ENCODE measurements around the gene MAPKAPK3. TPM values are rescaled to one million over a fixed set of nuclear protein-coding genes. Genes with fewer than 3 reads are reported as not detected.

The MAPKAPK3 gene
- total RNA-seq, 1 experiment from 2014 or later, result 88.2 TPM

- peak; percentile 83 to 96 for DNase-seq
- peak overlapping the region; percentile 65 for H3K4me2 ChIP-seq
- H3K27ac ChIP-seq, result peak overlapping the region; percentile 73
- no TSS peak for BruUV-seq (replicated peaks)
- CTCF ChIA-PET, result interaction anchor here (0.5 to 1.7 kb wide), 6 partner anchors 10 to 758 kb away, joined by 3 to 7 read pairs (median 3); partner anchors contain the start of gene MANF
- intact Hi-C loops (cut with micrococcal nuclease; ENCODE audit: unreplicated experiment), result loop anchor here (1.0 to 2.0 kb wide), 2 partner anchors 25 to 43 kb away; no protein-coding TSS in a partner anchor
- H3K4me1 ChIP-seq (replicated peaks; ENCODE audit: insufficient read depth), result peaks cover 83% of the 10 kb centered on the region
- H3K9me2 ChIP-seq (ENCODE audit: insufficient read depth), result no peaks in the 10 kb centered on the region
- TF ChIP-seq CTCF (conservative IDR thresholded peaks at IDR 0.05), result peak; percentile 64
- TF ChIP-seq EZH2 (IDR thresholded peaks at IDR 0.05; ENCODE audit: low read depth), result no peak
- H3K79me2 ChIP-seq (ENCODE audit: low read depth), result peaks cover 83% of the 10 kb centered on the region
- no peaks in the 10 kb centered on the region for H3K27me3 ChIP-seq (ENCODE audit: insufficient read depth, low read depth)
- H3K9me3 ChIP-seq (ENCODE audit: insufficient read depth, low read depth), result no peaks in the 10 kb centered on the region
- H3K4me3 ChIP-seq, result peak overlapping the region; percentile 19; the same call in 1 of the 2 replicates
- H2AFZ ChIP-seq, result no peak overlapping the region
- H3F3A ChIP-seq (ENCODE audit: insufficient read depth, low read depth), result peaks cover 34% of the 10 kb centered on the region
- H4K20me1 ChIP-seq (ENCODE audit: insufficient read depth), result no peaks in the 10 kb centered on the region
- POLR2A ChIA-PET (ENCODE audit: unreplicated experiment), result interaction anchor here (0.5 kb wide), 3 partner anchors 303 to 735 kb away, joined by 7 to 9 read pairs (median 8); partner anchors contain the start of genes HYAL3 and NAA80
- no peaks in the 10 kb centered on the region for H3K36me3 ChIP-seq (ENCODE audit: low read depth)
Observed at GRCh38 chr3:50627407-50628051, 10.6 kb downstream of the MAPKAPK3 start.

- Histone ChIP-seq H3K27ac (0 out of 2 replicates have a peak overlapping the region, but pooled peaks have one; percentile 73), H3K9me3 (ENCODE audit: insufficient read depth, low read depth) (no peaks in the 10 kb centered on the region), H2AFZ (no peak overlapping the region), H3F3A (ENCODE audit: insufficient read depth, low read depth) (peaks cover 39% of the 10 kb centered on the region), H3K27me3 (ENCODE audit: insufficient read depth, low read depth) (no peaks in the 10 kb centered on the region), H3K79me2 (ENCODE audit: low read depth) (peaks cover 79% of the 10 kb centered on the region), H3K36me3 (ENCODE audit: low read depth) (no peaks in the 10 kb centered on the region), H4K20me1 (ENCODE audit: insufficient read depth) (no peaks in the 10 kb centered on the region), H3K4me1 (replicated peaks; ENCODE audit: insufficient read depth) (peaks cover 92% of the 10 kb centered on the region), H3K4me3 (no peak overlapping the region), H3K4me2 (0 out of 2 replicates have a peak overlapping the region, but pooled peaks have one; percentile 65), H3K9me2 (ENCODE audit: insufficient read depth) (no peaks in the 10 kb centered on the region)
- POLR2A ChIA-PET (ENCODE audit: unreplicated experiment), result no interaction called here
- no peak for DNase-seq
- TF ChIP-seq CTCF (conservative IDR thresholded peaks at IDR 0.05), result no peak
- no peak for TF ChIP-seq EZH2 (IDR thresholded peaks at IDR 0.05; ENCODE audit: low read depth)
- intact Hi-C loops (cut with micrococcal nuclease; ENCODE audit: unreplicated experiment), result no loop called here
- no TSS peak for BruUV-seq (replicated peaks)
- CTCF ChIA-PET, result interaction anchor here (0.6 to 1.7 kb wide), 4 partner anchors 24 to 266 kb away, joined by 3 to 7 read pairs (median 3); no protein-coding TSS in a partner anchor
Observed at GRCh38 chr3:50628601-50629000, 11.7 kb downstream of the MAPKAPK3 start.

DNA sequence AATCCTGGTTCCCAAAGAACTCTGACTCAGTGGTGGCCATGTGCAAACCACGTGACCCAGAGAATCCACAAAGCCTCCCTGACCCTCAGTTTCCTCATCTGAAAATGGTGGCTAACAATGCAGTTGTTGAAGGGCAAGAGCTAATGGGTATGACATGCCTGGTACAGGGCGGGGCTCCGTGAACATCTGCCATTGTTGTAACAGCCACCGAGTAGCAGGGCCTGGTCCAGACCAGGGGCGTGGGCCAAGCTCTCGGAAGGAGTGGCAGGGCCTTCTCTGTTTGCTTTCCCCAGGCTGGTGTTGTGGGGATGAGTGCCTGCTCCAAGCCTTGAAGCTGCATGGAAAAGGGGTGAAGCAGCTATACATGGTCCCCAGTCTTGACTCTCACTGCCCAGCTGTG lies 13.4 kb downstream of the MAPKAPK3 start:
- Histone ChIP-seq H4K20me1 (ENCODE audit: insufficient read depth) (no peaks in the 10 kb centered on the region), H3K79me2 (ENCODE audit: low read depth) (peaks cover 75% of the 10 kb centered on the region), H3K27me3 (ENCODE audit: insufficient read depth, low read depth) (no peaks in the 10 kb centered on the region), H3K4me3 (no peak overlapping the region), H3K36me3 (ENCODE audit: low read depth) (no peaks in the 10 kb centered on the region), H3F3A (ENCODE audit: insufficient read depth, low read depth) (peaks cover 32% of the 10 kb centered on the region), H3K27ac (no peak overlapping the region), H3K9me3 (ENCODE audit: insufficient read depth, low read depth) (no peaks in the 10 kb centered on the region), H3K9me2 (ENCODE audit: insufficient read depth) (no peaks in the 10 kb centered on the region), H3K4me1 (replicated peaks; ENCODE audit: insufficient read depth) (peaks cover 77% of the 10 kb centered on the region), H3K4me2 (peak overlapping the region; percentile 21; the same call in 1 of the 2 replicates), H2AFZ (no peak overlapping the region)
- TF ChIP-seq EZH2 (IDR thresholded peaks at IDR 0.05; ENCODE audit: low read depth), result no peak
- TF ChIP-seq CTCF (conservative IDR thresholded peaks at IDR 0.05), result no peak
- BruUV-seq (replicated peaks), result no TSS peak
- DNase-seq, result no peak
- ChIA-PET CTCF (no interaction called here), POLR2A (ENCODE audit: unreplicated experiment) (no interaction called here)
- intact Hi-C loops (cut with micrococcal nuclease; ENCODE audit: unreplicated experiment), result no loop called here
